ENCODE measurements around the gene KRT31.

GRCh38 chr17:41420134-41420533 is 22.7 kb upstream of the KRT31 start:
- TF ChIP-seq CTCF (IDR thresholded peaks at IDR 0.05) (no peak), POLR2AphosphoS5 (IDR thresholded peaks at IDR 0.05) (no peak)

All from esophagus muscularis mucosa (tissue), 3 donors.